Measurements from ENCODE around the gene BRI3.

DNA sequence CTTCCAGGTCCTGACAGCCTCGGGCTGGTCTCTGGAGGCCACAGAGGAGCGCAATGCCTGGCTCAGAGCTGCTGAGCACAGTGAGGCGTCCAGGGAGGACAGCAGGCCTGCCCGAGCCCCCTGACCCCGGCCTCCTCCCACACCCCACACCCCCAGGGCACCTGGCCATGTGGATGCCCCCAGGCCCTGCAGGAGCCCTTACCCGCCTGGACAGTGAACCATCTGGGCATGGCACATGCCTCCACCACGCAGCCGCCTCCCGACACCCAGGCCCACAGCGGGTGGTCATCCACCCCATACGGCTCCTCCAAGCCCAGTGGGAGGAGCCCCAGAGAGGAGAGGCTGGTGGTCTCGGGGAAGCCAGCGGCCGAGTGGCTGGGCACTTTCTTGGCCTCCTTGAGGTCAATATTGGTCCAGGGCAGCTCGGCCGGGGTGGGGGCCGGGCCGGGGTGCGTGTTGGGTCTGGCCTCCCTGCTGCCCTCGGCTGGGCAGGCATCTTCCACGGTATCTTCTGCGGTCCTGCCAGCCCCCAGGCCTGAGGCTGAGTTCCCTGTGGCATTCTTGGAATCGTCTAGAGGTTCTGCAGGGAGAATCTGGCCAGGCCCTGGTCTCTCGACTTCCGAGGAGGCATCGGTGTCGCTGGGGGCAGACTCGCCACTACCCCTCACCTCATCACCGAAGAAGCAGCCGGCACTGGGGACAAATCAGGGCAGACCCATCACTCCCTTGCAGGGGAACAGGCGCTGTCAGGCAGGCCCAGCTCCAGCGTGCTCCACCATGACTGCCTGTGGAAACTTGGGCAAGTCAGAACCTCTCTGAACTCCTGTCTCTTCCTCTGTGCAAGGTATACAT is 48.0 kb upstream of the BRI3 start:
- TF ChIP-seq CTCF (IDR thresholded peaks at IDR 0.05) (no peak), POLR2AphosphoS5 (IDR thresholded peaks at IDR 0.05) (no peak)

Data from suprapubic skin (tissue), 3 donors.